DOHH2 (cell line): ENCODE results near the gene RAB6C.
"Not testable (repeated sequence)": the region's sequence is repeated elsewhere in the genome, so short reads cannot be mapped to it uniquely, and the experiment has no call there.

Experiments
- EZH2phosphoT487 ChIP-seq: fragments of 200-600 bp; sonication (generic); IDR thresholded peaks from 2 replicates; pipeline ENCODE4 v1.6.1; 2017; ENCODE audit warnings: borderline replicate concordance, mild to moderate bottlenecking, antibody characterized with exemption, low read length, moderate library complexity, mixed read lengths
- TF ChIP-seq, protein P1 (sequence below): fragments of 200-600 bp; sonication (generic); IDR thresholded peaks from one replicate; pipeline ENCODE4 v1.5.1; 2014; ENCODE audit warnings: antibody characterized with exemption, mild to moderate bottlenecking, low read depth, low read length; ENCODE audit not compliant: poor library complexity, severe bottlenecking

DNA sequence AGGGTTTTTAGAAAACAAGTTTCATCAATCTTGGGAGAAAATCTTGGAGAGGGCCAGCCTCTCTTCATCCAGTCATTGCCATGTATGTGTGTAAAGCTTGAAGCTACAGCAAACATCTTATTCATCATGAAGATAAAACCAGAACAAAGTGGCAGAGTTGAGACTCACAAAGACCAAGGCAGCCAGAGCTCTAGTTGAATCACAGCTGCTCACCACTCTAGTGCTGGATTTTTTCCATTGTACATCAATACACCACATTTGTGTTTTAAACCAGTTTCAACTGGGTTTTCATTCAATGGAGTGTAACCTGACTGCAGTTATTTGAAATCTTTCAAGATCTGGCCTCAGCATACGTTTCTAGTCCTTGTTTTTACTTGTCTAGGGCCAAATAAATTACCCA is 40.6 kb downstream of the RAB6C start:
- TF ChIP-seq, protein P1, sequence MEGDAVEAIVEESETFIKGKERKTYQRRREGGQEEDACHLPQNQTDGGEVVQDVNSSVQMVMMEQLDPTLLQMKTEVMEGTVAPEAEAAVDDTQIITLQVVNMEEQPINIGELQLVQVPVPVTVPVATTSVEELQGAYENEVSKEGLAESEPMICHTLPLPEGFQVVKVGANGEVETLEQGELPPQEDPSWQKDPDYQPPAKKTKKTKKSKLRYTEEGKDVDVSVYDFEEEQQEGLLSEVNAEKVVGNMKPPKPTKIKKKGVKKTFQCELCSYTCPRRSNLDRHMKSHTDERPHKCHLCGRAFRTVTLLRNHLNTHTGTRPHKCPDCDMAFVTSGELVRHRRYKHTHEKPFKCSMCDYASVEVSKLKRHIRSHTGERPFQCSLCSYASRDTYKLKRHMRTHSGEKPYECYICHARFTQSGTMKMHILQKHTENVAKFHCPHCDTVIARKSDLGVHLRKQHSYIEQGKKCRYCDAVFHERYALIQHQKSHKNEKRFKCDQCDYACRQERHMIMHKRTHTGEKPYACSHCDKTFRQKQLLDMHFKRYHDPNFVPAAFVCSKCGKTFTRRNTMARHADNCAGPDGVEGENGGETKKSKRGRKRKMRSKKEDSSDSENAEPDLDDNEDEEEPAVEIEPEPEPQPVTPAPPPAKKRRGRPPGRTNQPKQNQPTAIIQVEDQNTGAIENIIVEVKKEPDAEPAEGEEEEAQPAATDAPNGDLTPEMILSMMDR = not testable (repeated sequence)
- TF ChIP-seq EZH2phosphoT487 = not testable (repeated sequence)
